CD14-positive monocyte (primary cell): ENCODE results near the gene HSPA12B. TPM values are rescaled to one million over a fixed set of nuclear protein-coding genes. Genes with fewer than 3 reads are reported as not detected.

ENCODE experiments used
- DNase-seq, 3 donors: peaks; one replicate each; pipeline ENCODE4 v3.0.0-alpha.2; 2011 to 2022
- H2AFZ ChIP-seq: 2 replicates; pipeline ENCODE4 v1.6.0; 2012; ENCODE audit warnings: mild to moderate bottlenecking, low read depth, low read length, inconsistent platforms; ENCODE audit not compliant: insufficient read depth, poor library complexity, severe bottlenecking
- H3K27ac ChIP-seq, 2 donors: 1 replicate in 1 of 2; 2 replicates in 1 of 2; pipeline ENCODE4 v1.5.1; 2012 to 2013; ENCODE audit warnings: low read length in 2 of 2, control low read depth in 1 of 2, inconsistent platforms in 1 of 2, low read depth in 1 of 2, mild to moderate bottlenecking in 1 of 2
- H3K27me3 ChIP-seq, 2 donors: one replicate each; pipeline versions ENCODE4 v1.6.0 to v1.6.1; 2011 to 2013; ENCODE audit warnings: low read length in 2 of 2; ENCODE audit not compliant: control insufficient read depth in 2 of 2, insufficient read depth in 2 of 2
- H3K36me3 ChIP-seq, 2 donors: replicated peaks in 1 of 2; 1 replicate in 1 of 2; 2 replicates in 1 of 2; pipeline versions ENCODE4 v1.5.1 to v1.6.1; 2012 to 2013; ENCODE audit warnings: low read length in 2 of 2, control low read depth in 1 of 2, inconsistent platforms in 1 of 2, mild to moderate bottlenecking in 1 of 2; ENCODE audit not compliant: insufficient read depth in 2 of 2, control insufficient read depth in 1 of 2
- H3K4me1 ChIP-seq, 2 donors: 1 replicate in 1 of 2; 2 replicates in 1 of 2; pipeline versions ENCODE4 v1.5.1 to v1.6.1; 2012 to 2013; ENCODE audit warnings: low read length in 2 of 2, control low read depth in 1 of 2, inconsistent platforms in 1 of 2, mild to moderate bottlenecking in 1 of 2, moderate library complexity in 1 of 2; ENCODE audit not compliant: insufficient read depth in 2 of 2, control insufficient read depth in 1 of 2
- H3K4me2 ChIP-seq: replicated peaks from 2 replicates; pipeline ENCODE3; 2012; ENCODE audit warnings: low read length, moderate library complexity, mild to moderate bottlenecking; ENCODE audit not compliant: poor library complexity, severe bottlenecking; ENCODE audit errors: extremely low read depth
- H3K4me3 ChIP-seq, 3 experiments: fragments of 200-600 bp in 1 of 3; sonication (generic) in 1 of 3; replicated peaks in 1 of 3; 1 replicate in 2 of 3; 2 replicates in 1 of 3; pipeline ENCODE4 v1.5.1; 2011 to 2013; ENCODE audit warnings: low read length in 3 of 3, mild to moderate bottlenecking in 3 of 3, control low read depth in 2 of 3, low read depth in 2 of 3, inconsistent platforms in 1 of 3, moderate library complexity in 1 of 3
- H3K79me2 ChIP-seq: 2 replicates; pipeline ENCODE4 v1.6.0; 2012; ENCODE audit warnings: mild to moderate bottlenecking, control low read depth, inconsistent platforms, low read length, moderate library complexity; ENCODE audit not compliant: insufficient read depth
- H3K9ac ChIP-seq: 2 replicates; pipeline ENCODE4 v1.6.0; 2017; ENCODE audit warnings: low read length, mild to moderate bottlenecking; ENCODE audit not compliant: insufficient read depth, poor library complexity, severe bottlenecking
- H3K9me3 ChIP-seq, 2 donors: replicated peaks in 1 of 2; 1 replicate in 1 of 2; 2 replicates in 1 of 2; pipeline versions ENCODE4 v1.5.1 to v1.6.1; 2012 to 2013; ENCODE audit warnings: low read length in 2 of 2, control low read depth in 1 of 2; ENCODE audit not compliant: control insufficient read depth in 1 of 2, insufficient read depth in 1 of 2
- H4K20me1 ChIP-seq: 2 replicates; pipeline ENCODE4 v1.6.0; 2012; ENCODE audit warnings: mild to moderate bottlenecking, low read length, control low read depth, moderate library complexity; ENCODE audit not compliant: insufficient read depth
- H3K27ac Mint-ChIP-seq, 7 donors: one replicate each; pipeline ENCODE4 v1.8.0; 2020; ENCODE audit warnings: mild to moderate bottlenecking in 7 of 7, mixed read lengths in 7 of 7, moderate library complexity in 6 of 7, inconsistent platforms in 2 of 7
- H3K27me3 Mint-ChIP-seq, 3 donors: one replicate each; pipeline ENCODE4 v1.8.0; 2021 to 2022; ENCODE audit warnings: low read depth in 3 of 3, mild to moderate bottlenecking in 3 of 3, mixed read lengths in 3 of 3, moderate library complexity in 3 of 3, inconsistent platforms in 1 of 3
- H3K36me3 Mint-ChIP-seq, 2 donors: one replicate each; pipeline ENCODE4 v1.8.0; 2020; ENCODE audit warnings: mixed read lengths in 2 of 2, inconsistent platforms in 1 of 2, mild to moderate bottlenecking in 1 of 2
- H3K4me1 Mint-ChIP-seq: one replicate; pipeline ENCODE4 v1.8.0; 2020; ENCODE audit warnings: mild to moderate bottlenecking, mixed read lengths
- H3K4me3 Mint-ChIP-seq, 2 donors: one replicate each; pipeline ENCODE4 v1.8.0; 2020; ENCODE audit warnings: mild to moderate bottlenecking in 2 of 2, mixed read lengths in 2 of 2, moderate library complexity in 1 of 2
- H3K9me3 Mint-ChIP-seq, 7 donors: one replicate each; pipeline ENCODE4 v1.8.0; 2020 to 2022; ENCODE audit warnings: mixed read lengths in 7 of 7, mild to moderate bottlenecking in 6 of 7, moderate library complexity in 6 of 7, inconsistent platforms in 2 of 7
- CTCF ChIP-seq: fragments of 200-600 bp; IDR thresholded peaks from one replicate; pipeline ENCODE4 v1.8.0; 2022; ENCODE audit warnings: antibody characterized with exemption, mild to moderate bottlenecking
- WGBS: methylation state at CpG from one replicate; pipeline ENCODE4 v1.1.5; 2013; ENCODE audit warnings: missing lambda C conversion rate; ENCODE audit not compliant: insufficient coverage; 5-methylcytosine and 5-hydroxymethylcytosine counted together
- intact Hi-C, 2 donors: fragments of 100-400 bp; cut with micrococcal nuclease; formaldehyde crosslinking; loops; one replicate each; pipeline versions ENCODE4 v1.15.0 to v1.15.1; 2023
- polyA plus RNA-seq, 3 donors: library from polyadenylated mRNA; depleted of rRNA in 1 of 3; unstranded in 2 of 3; stranded (reverse) in 1 of 3; fragments of 300-500 nt in 2 of 3; fragments of >200 nt in 1 of 3; fragmentation: Illumina TruSeq in 2 of 3; gene quantifications; 1 replicate in 2 of 3; 2 replicates in 1 of 3; pipeline ENCODE4 v1.2.3, GENCODE V29; 2012 to 2021

The HSPA12B gene
- polyA plus RNA-seq, 3 donors: not detected

DNA sequence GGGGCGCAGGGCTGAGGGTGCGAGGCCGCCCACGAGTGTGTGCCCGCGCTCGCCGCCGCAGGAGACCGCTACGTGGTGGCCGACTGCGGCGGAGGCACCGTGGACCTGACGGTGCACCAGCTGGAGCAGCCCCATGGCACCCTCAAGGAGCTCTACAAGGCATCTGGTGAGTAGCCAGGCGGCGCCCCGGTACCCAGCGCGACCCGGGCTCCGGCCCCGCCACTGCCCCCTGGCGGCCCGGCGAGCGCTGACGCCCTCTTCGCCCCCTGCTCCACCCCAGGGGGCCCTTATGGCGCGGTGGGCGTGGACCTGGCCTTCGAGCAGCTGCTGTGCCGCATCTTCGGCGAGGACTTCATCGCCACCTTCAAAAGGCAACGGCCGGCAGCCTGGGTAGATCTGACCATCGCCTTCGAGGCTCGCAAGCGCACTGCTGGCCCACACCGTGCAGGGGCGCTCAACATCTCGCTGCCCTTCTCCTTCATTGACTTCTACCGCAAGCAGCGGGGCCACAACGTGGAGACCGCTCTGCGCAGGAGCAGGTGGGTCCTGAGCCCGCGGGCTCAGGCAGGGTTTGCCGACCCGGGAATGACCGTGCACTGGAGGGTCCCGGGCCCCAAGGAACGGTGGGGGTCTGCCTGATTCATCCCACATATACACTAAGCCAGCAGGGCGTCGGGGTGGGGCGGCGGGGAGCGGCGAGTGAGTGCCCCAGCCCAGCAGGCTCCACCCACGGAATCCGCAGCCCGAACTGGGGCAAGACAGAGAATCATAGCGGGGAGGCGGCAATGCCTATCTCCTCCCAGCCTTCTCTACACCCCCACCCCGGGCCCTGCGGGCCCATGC, 17.4 kb downstream of the HSPA12B start:
- Mint-ChIP-seq H3K4me3 (no peak overlapping the region), H3K36me3 (peaks cover 22 to 30% of the 10 kb centered on the region in 2 donors), H3K27ac (no peak overlapping the region), H3K9me3 (peaks cover 0 to 3% (median 0%) of the 10 kb centered on the region in 7 donors), H3K4me1 (peaks cover 16% of the 10 kb centered on the region), H3K27me3 (peaks cover 2 to 21% (median 10%) of the 10 kb centered on the region in 3 donors)
- 64% methylated on average over 72 of the region's 72 CpGs for WGBS
- peak; percentile 92 for TF ChIP-seq CTCF
- Histone ChIP-seq H4K20me1 (peaks cover 26% of the 10 kb centered on the region), H3K27me3 (no peaks in the 10 kb centered on the region), H3K36me3 (peaks cover 18 to 31% of the 10 kb centered on the region in 2 donors), H3K79me2 (peaks cover 5% of the 10 kb centered on the region), H3K4me3 (no peak overlapping the region), H3K9ac (no peak overlapping the region), H2AFZ (no peak overlapping the region), H3K4me1 (peaks cover 8 to 32% of the 10 kb centered on the region in 2 donors), H3K4me2 (no peak overlapping the region), H3K27ac (no peak overlapping the region), H3K9me3 (no peaks in the 10 kb centered on the region)
- DNase-seq: peak in 2 of 3 donors; percentile 25 to 28
- intact Hi-C loops: loop anchor here (2.0 to 5.0 kb wide), 2 partner anchors 73 kb away; no protein-coding TSS in a partner anchor

DNA sequence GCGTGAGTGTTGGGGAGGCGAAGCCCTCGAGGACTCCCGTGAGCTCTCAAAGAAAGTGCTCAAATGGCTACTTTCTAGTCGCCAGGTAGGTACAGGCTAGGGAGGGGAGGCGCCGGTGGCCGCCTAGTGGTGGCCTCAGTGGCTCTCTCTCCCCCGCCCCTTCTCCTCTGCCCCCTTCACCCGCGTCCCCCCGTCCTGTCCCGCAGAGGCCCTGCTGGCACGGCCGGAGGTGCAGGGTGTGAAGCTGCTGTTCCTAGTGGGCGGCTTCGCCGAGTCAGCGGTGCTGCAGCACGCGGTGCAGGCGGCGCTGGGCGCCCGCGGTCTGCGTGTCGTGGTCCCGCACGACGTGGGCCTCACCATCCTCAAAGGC, 18.8 kb downstream of the HSPA12B start:
- Mint-ChIP-seq H3K4me3 (no peak overlapping the region), H3K36me3 (peaks cover 35 to 43% of the 10 kb centered on the region in 2 donors), H3K27me3 (peaks cover 2 to 10% (median 7%) of the 10 kb centered on the region in 3 donors), H3K27ac (no peak overlapping the region), H3K4me1 (peaks cover 14% of the 10 kb centered on the region), H3K9me3 (no peaks in the 10 kb centered on the region)
- no peak overlapping the region for H3K9ac ChIP-seq
- peak overlapping the region; percentile 69 for H3K4me2 ChIP-seq
- no peaks in the 10 kb centered on the region for H3K27me3 ChIP-seq
- no peak for TF ChIP-seq CTCF
- no peak overlapping the region for H3K27ac ChIP-seq
- H2AFZ ChIP-seq: no peak overlapping the region
- no peaks in the 10 kb centered on the region for H3K9me3 ChIP-seq
- peak overlapping the region in 1 of 3 experiments; percentile 64 for H3K4me3 ChIP-seq
- H3K79me2 ChIP-seq: peaks cover 17% of the 10 kb centered on the region
- 87% methylated on average over 25 of the region's 31 CpGs for WGBS
- intact Hi-C loops: no loop called here
- H3K4me1 ChIP-seq: peaks cover 5 to 27% of the 10 kb centered on the region in 2 donors
- no peak for DNase-seq
- H4K20me1 ChIP-seq: peaks cover 35% of the 10 kb centered on the region
- peaks cover 31 to 44% of the 10 kb centered on the region in 2 donors for H3K36me3 ChIP-seq
